Activated CD8-positive, alpha-beta memory T cell treated with anti-CD3 and anti-CD28 coated beads, Interleukin-2, amount 10 ng/mL, durations not matched to agents 7 days and 5 days (primary cell): ENCODE measurements around the gene SLC5A10. TPM values are rescaled to one million over a fixed set of nuclear protein-coding genes. Genes with fewer than 3 reads are reported as not detected.
"Not testable (repeated sequence)": the region's sequence is repeated elsewhere in the genome, so short reads cannot be mapped to it uniquely, and the experiment has no call there.

ENCODE experiments used
- ATAC-seq: fragments of 150-1000 bp; cut with Tn5 transposase; one replicate; pipeline ENCODE4 v1.10.0; 2021; ENCODE audit warnings: moderate library complexity
- CTCF ChIA-PET: fragments of 350-600 bp; sonication (Branson Sonifier 250); formaldehyde crosslinking; loops from one replicate; lab custom pipeline; 2021; ENCODE audit warnings: antibody characterized with exemption; lab: Charles Lee
- DNase-seq: peaks from one replicate; pipeline ENCODE4 v3.0.0-alpha.2; 2020
- H3K27ac Mint-ChIP-seq: one replicate; pipeline ENCODE4 v1.8.0; 2021; ENCODE audit warnings: mild to moderate bottlenecking, mixed read lengths
- H3K27me3 Mint-ChIP-seq: one replicate; pipeline ENCODE4 v1.8.0; 2021; ENCODE audit warnings: mixed read lengths
- H3K36me3 Mint-ChIP-seq: one replicate; pipeline ENCODE4 v1.8.0; 2021; ENCODE audit warnings: mild to moderate bottlenecking, mixed read lengths
- H3K4me1 Mint-ChIP-seq: one replicate; pipeline ENCODE4 v1.8.0; 2021; ENCODE audit warnings: mixed read lengths
- H3K4me3 Mint-ChIP-seq: one replicate; pipeline ENCODE4 v1.8.0; 2021; ENCODE audit warnings: mild to moderate bottlenecking, moderate library complexity, mixed read lengths
- H3K9me3 Mint-ChIP-seq: one replicate; pipeline ENCODE4 v1.8.0; 2022; ENCODE audit warnings: low read depth, mixed read lengths
- total RNA-seq, 2 experiments: library from RNA; stranded (reverse); gene quantifications; one replicate each; pipeline ENCODE4 v1.2.3, GENCODE V29; 2021

Gene SLC5A10
- total RNA-seq, 2 experiments from 2014 or later, result not detected

GRCh38 chr17:19055447-19055846 is 103.5 kb downstream of the SLC5A10 start:
- CTCF ChIA-PET, H3K9me3 Mint-ChIP-seq, H3K4me3 Mint-ChIP-seq, H3K27me3 Mint-ChIP-seq, DNase-seq, H3K36me3 Mint-ChIP-seq, H3K4me1 Mint-ChIP-seq, H3K27ac Mint-ChIP-seq: not testable (repeated sequence)
- peak; percentile 83 for ATAC-seq

- CTCF ChIA-PET, H3K4me1 Mint-ChIP-seq, H3K9me3 Mint-ChIP-seq, H3K27ac Mint-ChIP-seq, H3K36me3 Mint-ChIP-seq, H3K4me3 Mint-ChIP-seq, H3K27me3 Mint-ChIP-seq: not testable (repeated sequence)
- DNase-seq, result peak; percentile 81
- ATAC-seq, result peak; percentile 52
Measured at GRCh38 chr17:19062009-19062717, 110.2 kb downstream of the SLC5A10 start.

- CTCF ChIA-PET, result not testable (repeated sequence)
Measured at GRCh38 chr17:19062718-19063325, 110.9 kb downstream of the SLC5A10 start.

GRCh38 chr17:19063326-19063956 is 111.5 kb downstream of the SLC5A10 start:
- ATAC-seq, result peak; percentile 46
- H3K27ac Mint-ChIP-seq, result peak overlapping the region; percentile 71
- H3K4me1 Mint-ChIP-seq, H3K36me3 Mint-ChIP-seq, H3K9me3 Mint-ChIP-seq, H3K4me3 Mint-ChIP-seq, H3K27me3 Mint-ChIP-seq, CTCF ChIA-PET: not testable (repeated sequence)
- peak; percentile 86 for DNase-seq

More at GRCh38 chr17:19062718-19063325, 110.9 kb downstream of the SLC5A10 start:
- peak; percentile 83 for ATAC-seq
- H3K36me3 Mint-ChIP-seq, H3K9me3 Mint-ChIP-seq, H3K4me3 Mint-ChIP-seq, DNase-seq, H3K27me3 Mint-ChIP-seq, H3K4me1 Mint-ChIP-seq, H3K27ac Mint-ChIP-seq: not testable (repeated sequence)

GRCh38 chr17:19064378-19064777 is 112.4 kb downstream of the SLC5A10 start:
- H3K4me1 Mint-ChIP-seq, H3K9me3 Mint-ChIP-seq, H3K36me3 Mint-ChIP-seq, ATAC-seq, DNase-seq, H3K4me3 Mint-ChIP-seq, H3K27ac Mint-ChIP-seq, H3K27me3 Mint-ChIP-seq, CTCF ChIA-PET: not testable (repeated sequence)

GRCh38 chr17:19070318-19071168 is 118.6 kb downstream of the SLC5A10 start:
- H3K4me1 Mint-ChIP-seq, CTCF ChIA-PET, H3K4me3 Mint-ChIP-seq, DNase-seq, H3K27ac Mint-ChIP-seq, H3K9me3 Mint-ChIP-seq, H3K27me3 Mint-ChIP-seq, H3K36me3 Mint-ChIP-seq: not testable (repeated sequence)
- peak; percentile 98 for ATAC-seq

Other genes starting within 250 kb of the SLC5A10 start
- gene FBXW10, start 208.1 kb upstream of the SLC5A10 start, total RNA-seq, result not detected
- 10 to 100 TPM; 23.9 to 31.1 TPM for gene TVP23B, start 171.0 kb upstream of the SLC5A10 start, total RNA-seq
- gene PRPSAP2, start 94.0 kb upstream of the SLC5A10 start, total RNA-seq, result 10 to 100 TPM; 35.0 to 37.3 TPM
- gene FAM83G, start 52.6 kb downstream of the SLC5A10 start, total RNA-seq, result 1 to 10 TPM; 4.7 to 4.8 TPM
- 10 to 100 TPM in 1 of 2 experiments, 1 to 10 TPM in 1; 9.7 to 10.4 TPM for gene GRAP, start 94.8 kb downstream of the SLC5A10 start, total RNA-seq
- gene GRAPL, start 175.4 kb downstream of the SLC5A10 start, total RNA-seq, result 1 to 10 TPM; 7.5 to 8.1 TPM